HepG2 (cell line): Measurements from ENCODE around the gene GZMA. TPM values are rescaled to one million over a fixed set of nuclear protein-coding genes. Genes with fewer than 3 reads are reported as not detected.

Experiments
- ATAC-seq: fragments of 200-7000 bp; cut with Tn5 transposase; 3 replicates; pipeline ENCODE4 v1.9.1; 2020; ENCODE audit warnings: mild to moderate bottlenecking, moderate library complexity
- BruUV-seq: library from RNA; stranded (reverse); fragments of 400-500 nt; replicated peaks from 2 replicates; lab custom pipeline; 2021; lab: Mats Ljungman, UMichigan
- CTCF ChIA-PET: fragments of 300-600 bp; formaldehyde crosslinking; extraction: SDS; loops from one replicate; lab custom pipeline; 2021; ENCODE audit warnings: low total read pairs, inconsistent platforms, low intra/inter-chr PET ratio; lab: Yijun Ruan, JAX
- POLR2A ChIA-PET: fragments of 350-600 bp; sonication (Branson Sonifier 250); formaldehyde crosslinking; loops from one replicate; lab custom pipeline; 2020; ENCODE audit warnings: antibody characterized with exemption, inconsistent platforms; lab: Yijun Ruan, JAX
- DNase-seq: peaks from one replicate; pipeline ENCODE4 v3.0.0-alpha.2; 2015; ENCODE audit warnings: low spot score
- FAIRE-seq: peaks from 3 replicates; lab custom pipeline; 2011; peaks lifted over from hg19 to GRCh38; lab: Jason Lieb, UNC
- H2AFZ ChIP-seq: one replicate; pipeline ENCODE4 v1.6.1; 2011; ENCODE audit warnings: low read length, inconsistent platforms
- H3K27ac ChIP-seq: fragments of 300-600 bp; 3 replicates; pipeline ENCODE4 v1.8.0; 2011; ENCODE audit warnings: mixed run types, mild to moderate bottlenecking, mixed read lengths, low read length, inconsistent platforms; ENCODE audit not compliant: insufficient read depth; ENCODE audit errors: extremely low read length
- H3K27me3 ChIP-seq, 2 experiments: fragments of 200-600 bp in 1 of 2; 2 replicates in 1 of 2; 3 replicates in 1 of 2; pipeline versions ENCODE4 v1.6.0 to v1.8.0; 2011; ENCODE audit warnings: low read length in 2 of 2, mild to moderate bottlenecking in 2 of 2, moderate library complexity in 2 of 2, inconsistent platforms in 1 of 2; ENCODE audit not compliant: insufficient read depth in 2 of 2, control insufficient read depth in 1 of 2
- H3K36me3 ChIP-seq, 2 experiments: fragments of 200-600 bp in 1 of 2; replicated peaks in 1 of 2; 2 replicates in 1 of 2; 3 replicates in 1 of 2; pipeline versions ENCODE4 v1.5.1 to v1.8.0; 2011; ENCODE audit warnings: low read length in 2 of 2, inconsistent platforms in 1 of 2; ENCODE audit not compliant: insufficient read depth in 2 of 2, control insufficient read depth in 1 of 2
- H3K4me1 ChIP-seq: 2 replicates; pipeline ENCODE4 v1.5.1; 2012; ENCODE audit warnings: low read length, inconsistent platforms; ENCODE audit not compliant: insufficient read depth
- H3K4me2 ChIP-seq: 2 replicates; pipeline ENCODE4 v1.6.0; 2011; ENCODE audit warnings: low read depth, low read length, inconsistent platforms
- H3K4me3 ChIP-seq, 3 experiments: fragments of 200-600 bp in 1 of 3; sonication (generic), shearing (Covaris generic) in 1 of 3; replicated peaks in 1 of 3; 2 replicates each; pipeline ENCODE4 v1.5.1; 2011 to 2016; ENCODE audit warnings: low read length in 3 of 3, inconsistent platforms in 2 of 3, low read depth in 2 of 3, mild to moderate bottlenecking in 2 of 3, control low read depth in 1 of 3, mixed read lengths in 1 of 3; ENCODE audit not compliant: insufficient read depth in 1 of 3
- H3K79me2 ChIP-seq: one replicate; pipeline ENCODE4 v1.6.1; 2011; ENCODE audit warnings: low read length, inconsistent platforms; ENCODE audit not compliant: insufficient read depth
- H3K9ac ChIP-seq: 2 replicates; pipeline ENCODE4 v1.6.0; 2011; ENCODE audit warnings: mild to moderate bottlenecking, low read depth, low read length, inconsistent platforms; ENCODE audit not compliant: insufficient read depth
- H3K9me3 ChIP-seq: 2 replicates; pipeline ENCODE4 v1.5.1; 2012; ENCODE audit warnings: mild to moderate bottlenecking, low read length
- H4K20me1 ChIP-seq: 2 replicates; pipeline ENCODE4 v1.6.0; 2011; ENCODE audit warnings: inconsistent platforms, mild to moderate bottlenecking, low read length, moderate library complexity; ENCODE audit not compliant: insufficient read depth
- BRD4 ChIP-seq: sonication (generic); formaldehyde crosslinking; IDR thresholded peaks from 2 replicates; pipeline ENCODE4 v1.4.0; 2020; ENCODE audit warnings: missing genetic modification reagents
- EEA1 ChIP-seq: sonication (generic); formaldehyde crosslinking; IDR thresholded peaks from 2 replicates; pipeline ENCODE4 v1.5.1; 2020; ENCODE audit warnings: mild to moderate bottlenecking, missing genetic modification reagents, borderline replicate concordance
- ETV6 ChIP-seq: sonication (generic); formaldehyde crosslinking; conservative IDR thresholded peaks from 2 replicates; pipeline ENCODE4 v1.4.0; 2020; ENCODE audit warnings: missing genetic modification reagents
- GPN1 ChIP-seq: sonication (generic); formaldehyde crosslinking; IDR thresholded peaks from 2 replicates; pipeline ENCODE4 v1.5.1; 2020; ENCODE audit warnings: missing genetic modification reagents, borderline replicate concordance
- HOXA7 ChIP-seq: sonication (generic); formaldehyde crosslinking; IDR thresholded peaks from 2 replicates; pipeline ENCODE4 v1.8.1; 2022; ENCODE audit warnings: mild to moderate bottlenecking, missing genetic modification reagents, moderate library complexity
- POLR2A ChIP-seq, 2 experiments: IDR thresholded peaks; 2 replicates each; pipeline ENCODE4 v1.6.1; 2011; ENCODE audit warnings: low read depth in 2 of 2, low read length in 2 of 2, mild to moderate bottlenecking in 1 of 2, moderate library complexity in 1 of 2; ENCODE audit not compliant: insufficient read depth in 1 of 2
- SP4 ChIP-seq: sonication (generic); formaldehyde crosslinking; IDR thresholded peaks from 2 replicates; pipeline ENCODE4 v1.8.1; 2023; ENCODE audit warnings: mild to moderate bottlenecking, missing genetic modification reagents
- ZNF20 ChIP-seq: sonication (generic); formaldehyde crosslinking; IDR thresholded peaks from 2 replicates; pipeline ENCODE4 v1.4.0; 2020; ENCODE audit warnings: mild to moderate bottlenecking, moderate library complexity, missing genetic modification reagents
- ZNF598 ChIP-seq: sonication (generic); formaldehyde crosslinking; IDR thresholded peaks from 2 replicates; pipeline ENCODE4 v1.5.1; 2020; ENCODE audit warnings: mild to moderate bottlenecking, missing genetic modification reagents, borderline replicate concordance
- WGBS: methylation state at CpG from one replicate; pipeline ENCODE4 v1.1.6; 2017; ENCODE audit warnings: low lambda C conversion rate; 5-methylcytosine and 5-hydroxymethylcytosine counted together
- in situ Hi-C: cut with HindIII; loops from 2 replicates; pipeline ENCODE4 v1.10.0; 2017; ENCODE audit warnings: low pct_unique_long_range_greater_than_20kb; ENCODE audit not compliant: extremely low pct_ligation_motif_present
- intact Hi-C: fragments of 100-400 bp; cut with micrococcal nuclease; formaldehyde crosslinking; loops from one replicate; pipeline ENCODE4 v1.10.0; 2022; ENCODE audit not compliant: unreplicated experiment
- polyA plus RNA-seq, 8 experiments: library from polyadenylated mRNA; depleted of rRNA in 3 of 8; stranded (reverse) in 7 of 8; unstranded in 1 of 8; fragments of >200 nt; fragmentation: Illumina TruSeq in 4 of 8; extraction: Trizol in 4 of 8; gene quantifications; 2 replicates each; pipeline versions ENCODE4 v1.2.1 to v1.2.3, GENCODE V29; 2011 to 2016; ENCODE audit warnings: low read depth in 4 of 8, missing spikeins in 1 of 8, mixed read lengths in 1 of 8; ENCODE audit not compliant: insufficient read depth in 1 of 8
- total RNA-seq, 5 experiments: library from RNA; depleted of rRNA; stranded (reverse); fragments of >200 nt; fragmentation: Illumina TruSeq; extraction: Trizol; gene quantifications; 2 replicates each; pipeline ENCODE4 v1.2.3, GENCODE V29; 2016; ENCODE audit warnings: low read depth in 1 of 5
- TF ChIP-seq, protein P1 (sequence below): sonication (generic); formaldehyde crosslinking; IDR thresholded peaks from 2 replicates; pipeline ENCODE4 v1.8.1; 2023; ENCODE audit warnings: mild to moderate bottlenecking, moderate library complexity, missing genetic modification reagents
- TF ChIP-seq, protein P2 (sequence below): sonication (generic); formaldehyde crosslinking; IDR thresholded peaks from 2 replicates; pipeline ENCODE4 v1.4.0; 2020; ENCODE audit warnings: missing genetic modification reagents, borderline replicate concordance
- TF ChIP-seq, protein P3 (sequence below): sonication (generic); formaldehyde crosslinking; IDR thresholded peaks from 2 replicates; pipeline ENCODE4 v1.4.0; 2020; ENCODE audit warnings: missing genetic modification reagents

The GZMA gene
- total and polyA plus RNA-seq, 2 of the 13 experiments (the other 11 are each of a cell fraction or from before 2014, with no cell fraction given) = not detected

DNA sequence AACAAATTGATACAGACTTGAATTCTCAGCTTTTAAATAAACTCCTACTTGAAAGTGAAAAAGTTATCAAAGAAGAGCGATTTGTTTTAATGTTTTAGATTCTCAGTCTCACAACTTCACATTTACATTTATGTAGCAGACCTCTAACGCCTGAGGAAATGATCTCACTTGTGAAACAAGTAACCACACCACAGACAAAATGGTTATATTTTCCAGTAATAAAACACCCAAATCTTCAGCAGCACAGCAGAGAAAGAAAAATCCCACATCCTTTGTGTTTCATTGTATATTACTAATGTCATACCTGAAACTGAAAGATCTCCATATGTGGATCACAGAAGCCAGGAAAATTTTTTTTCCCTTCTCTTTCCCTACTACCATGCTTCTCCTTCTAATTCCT, 29.8 kb upstream of the GZMA start (continued):
- no peak for TF ChIP-seq ZNF598
- TF ChIP-seq EEA1 (CRISPR knock-in tag) = no peak
- no peak for TF ChIP-seq ETV6
- TF ChIP-seq, protein P1, sequence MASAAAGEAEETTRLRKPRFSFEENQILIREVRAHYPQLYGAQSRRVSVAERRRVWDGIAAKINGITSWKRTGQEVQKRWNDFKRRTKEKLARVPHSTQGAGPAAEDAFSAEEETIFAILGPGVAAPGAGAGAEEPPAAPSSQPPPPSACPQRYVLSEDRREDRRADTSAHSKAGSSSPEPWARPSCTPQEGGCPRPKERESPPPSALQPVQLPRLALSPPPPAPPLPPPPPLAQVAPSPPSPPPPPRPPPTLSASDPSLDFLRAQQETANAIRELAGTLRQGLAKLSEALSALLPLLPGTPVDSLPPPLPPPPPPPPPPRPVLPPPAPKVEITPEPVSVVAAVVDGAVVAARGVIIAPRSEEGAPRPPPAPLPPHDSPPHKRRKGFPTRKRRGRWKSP = no peak

DNA sequence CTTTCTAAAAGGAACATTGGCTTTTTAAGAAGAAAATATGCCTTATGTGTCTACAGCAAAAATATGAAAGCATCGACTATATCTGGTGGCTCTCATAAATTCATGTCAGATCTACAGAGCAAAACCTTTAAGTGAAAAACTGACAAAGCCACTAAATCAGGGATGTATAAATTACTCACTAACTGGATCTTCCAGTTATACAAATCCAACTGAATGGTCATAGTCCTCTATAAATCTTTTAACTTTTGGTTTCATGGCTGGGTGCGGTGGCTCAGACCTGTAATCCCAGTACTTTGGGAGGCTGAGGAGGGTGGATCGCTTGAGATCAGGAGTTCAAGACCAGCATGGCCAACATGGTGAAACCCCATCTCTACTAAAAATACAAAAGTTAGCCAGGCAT, 29.2 kb upstream of the GZMA start:
- intact Hi-C loops = no loop called here
- in situ Hi-C loops = no loop called here
- no peak for FAIRE-seq
- no peak for ATAC-seq
- H4K20me1 ChIP-seq = no peaks in the 10 kb centered on the region
- no peak for DNase-seq
- no TSS peak for BruUV-seq
- H3K27ac ChIP-seq = no peak overlapping the region
- H3K4me2 ChIP-seq = no peak overlapping the region
- H3K4me3 ChIP-seq = no peak overlapping the region
- POLR2A ChIA-PET = no interaction called here
- H3K4me1 ChIP-seq = no peaks in the 10 kb centered on the region
- H3K9me3 ChIP-seq = no peaks in the 10 kb centered on the region
- no peak overlapping the region for H3K9ac ChIP-seq
- TF ChIP-seq BRD4 (CRISPR knock-in tag) (no peak), POLR2A (IDR thresholded peaks at IDR 0.05; ENCODE audit: insufficient read depth in 1 of 2, low read depth in 2 of 2, low read length in 2 of 2) (no peak), GPN1 (CRISPR knock-in tag) (no peak), SP4 (no peak), ZNF20 (CRISPR knock-in tag) (no peak), HOXA7 (CRISPR knock-in tag) (no peak)
- TF ChIP-seq, protein P2, sequence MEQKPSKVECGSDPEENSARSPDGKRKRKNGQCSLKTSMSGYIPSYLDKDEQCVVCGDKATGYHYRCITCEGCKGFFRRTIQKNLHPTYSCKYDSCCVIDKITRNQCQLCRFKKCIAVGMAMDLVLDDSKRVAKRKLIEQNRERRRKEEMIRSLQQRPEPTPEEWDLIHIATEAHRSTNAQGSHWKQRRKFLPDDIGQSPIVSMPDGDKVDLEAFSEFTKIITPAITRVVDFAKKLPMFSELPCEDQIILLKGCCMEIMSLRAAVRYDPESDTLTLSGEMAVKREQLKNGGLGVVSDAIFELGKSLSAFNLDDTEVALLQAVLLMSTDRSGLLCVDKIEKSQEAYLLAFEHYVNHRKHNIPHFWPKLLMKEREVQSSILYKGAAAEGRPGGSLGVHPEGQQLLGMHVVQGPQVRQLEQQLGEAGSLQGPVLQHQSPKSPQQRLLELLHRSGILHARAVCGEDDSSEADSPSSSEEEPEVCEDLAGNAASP (CRISPR knock-in tag) = no peak
- TF ChIP-seq, protein P3, sequence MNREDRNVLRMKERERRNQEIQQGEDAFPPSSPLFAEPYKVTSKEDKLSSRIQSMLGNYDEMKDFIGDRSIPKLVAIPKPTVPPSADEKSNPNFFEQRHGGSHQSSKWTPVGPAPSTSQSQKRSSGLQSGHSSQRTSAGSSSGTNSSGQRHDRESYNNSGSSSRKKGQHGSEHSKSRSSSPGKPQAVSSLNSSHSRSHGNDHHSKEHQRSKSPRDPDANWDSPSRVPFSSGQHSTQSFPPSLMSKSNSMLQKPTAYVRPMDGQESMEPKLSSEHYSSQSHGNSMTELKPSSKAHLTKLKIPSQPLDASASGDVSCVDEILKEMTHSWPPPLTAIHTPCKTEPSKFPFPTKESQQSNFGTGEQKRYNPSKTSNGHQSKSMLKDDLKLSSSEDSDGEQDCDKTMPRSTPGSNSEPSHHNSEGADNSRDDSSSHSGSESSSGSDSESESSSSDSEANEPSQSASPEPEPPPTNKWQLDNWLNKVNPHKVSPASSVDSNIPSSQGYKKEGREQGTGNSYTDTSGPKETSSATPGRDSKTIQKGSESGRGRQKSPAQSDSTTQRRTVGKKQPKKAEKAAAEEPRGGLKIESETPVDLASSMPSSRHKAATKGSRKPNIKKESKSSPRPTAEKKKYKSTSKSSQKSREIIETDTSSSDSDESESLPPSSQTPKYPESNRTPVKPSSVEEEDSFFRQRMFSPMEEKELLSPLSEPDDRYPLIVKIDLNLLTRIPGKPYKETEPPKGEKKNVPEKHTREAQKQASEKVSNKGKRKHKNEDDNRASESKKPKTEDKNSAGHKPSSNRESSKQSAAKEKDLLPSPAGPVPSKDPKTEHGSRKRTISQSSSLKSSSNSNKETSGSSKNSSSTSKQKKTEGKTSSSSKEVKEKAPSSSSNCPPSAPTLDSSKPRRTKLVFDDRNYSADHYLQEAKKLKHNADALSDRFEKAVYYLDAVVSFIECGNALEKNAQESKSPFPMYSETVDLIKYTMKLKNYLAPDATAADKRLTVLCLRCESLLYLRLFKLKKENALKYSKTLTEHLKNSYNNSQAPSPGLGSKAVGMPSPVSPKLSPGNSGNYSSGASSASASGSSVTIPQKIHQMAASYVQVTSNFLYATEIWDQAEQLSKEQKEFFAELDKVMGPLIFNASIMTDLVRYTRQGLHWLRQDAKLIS (CRISPR knock-in tag) = no peak
- TF ChIP-seq, all 625 proteins: peak for 0
- Histone ChIP-seq H3K36me3 (no peaks in the 10 kb centered on the region), H3K79me2 (no peaks in the 10 kb centered on the region), H2AFZ (no peak overlapping the region), H3K27me3 (no peaks in the 10 kb centered on the region)
- 25% methylated on average over 3 of the region's 3 CpGs for WGBS
- CTCF ChIA-PET = no interaction called here
